H1 (cell line): ENCODE measurements around the gene ADGB.

Source experiments
- ATF2 ChIP-seq: IDR thresholded peaks from 2 replicates; pipeline ENCODE4 v1.6.1; 2012; ENCODE audit warnings: low read length, inconsistent platforms
- CBX5 ChIP-seq: fragments of 300-800, 300-1000 bp; sonication (generic); IDR thresholded peaks from 2 replicates; pipeline ENCODE4 v1.7.1; 2016; ENCODE audit warnings: antibody characterized with exemption, low read length, low read depth
- CEBPB ChIP-seq: IDR thresholded peaks from 2 replicates; pipeline ENCODE4 v1.6.1; 2012; ENCODE audit warnings: low read depth, low read length
- E2F6 ChIP-seq: IDR thresholded peaks from 2 replicates; pipeline ENCODE4 v1.6.1; 2012; ENCODE audit warnings: inconsistent platforms
- JUND ChIP-seq: IDR thresholded peaks from 2 replicates; pipeline ENCODE4 v1.6.1; 2011; ENCODE audit warnings: mild to moderate bottlenecking, improper control_type of control experiment, low read length
- POLR2A ChIP-seq, 2 experiments: IDR thresholded peaks; 1 replicate in 1 of 2; 2 replicates in 1 of 2; pipeline ENCODE4 v1.6.1; 2011; ENCODE audit warnings: low read depth in 2 of 2, low read length in 2 of 2, mild to moderate bottlenecking in 2 of 2; ENCODE audit errors: control extremely low read depth in 1 of 2
- POLR2AphosphoS5 ChIP-seq: IDR thresholded peaks from 2 replicates; pipeline ENCODE4 v1.6.1; 2011; ENCODE audit warnings: low read depth, low read length
- RFX5 ChIP-seq: IDR thresholded peaks from 2 replicates; pipeline ENCODE4 v1.6.1; 2011; ENCODE audit warnings: low read depth, low read length, improper control_type of control experiment, borderline replicate concordance
- TF ChIP-seq, protein P1 (sequence below), 3 experiments: IDR thresholded peaks; 1 replicate in 2 of 3; 2 replicates in 1 of 3; pipeline versions ENCODE4 v1.5.1 to v1.6.1; 2011; ENCODE audit warnings: low read length in 3 of 3, mild to moderate bottlenecking in 3 of 3, inconsistent platforms in 2 of 3, low read depth in 1 of 3, moderate library complexity in 1 of 3; ENCODE audit not compliant: insufficient read depth in 1 of 3; ENCODE audit errors: control extremely low read depth in 1 of 3
- TF ChIP-seq, protein P2 (sequence below): fragments of 300-600 bp; sonication (generic); IDR thresholded peaks from 2 replicates; pipeline ENCODE4 v1.7.1; 2012; ENCODE audit warnings: low read length, moderate library complexity, mild to moderate bottlenecking, inconsistent platforms; ENCODE audit not compliant: insufficient replicate concordance

DNA sequence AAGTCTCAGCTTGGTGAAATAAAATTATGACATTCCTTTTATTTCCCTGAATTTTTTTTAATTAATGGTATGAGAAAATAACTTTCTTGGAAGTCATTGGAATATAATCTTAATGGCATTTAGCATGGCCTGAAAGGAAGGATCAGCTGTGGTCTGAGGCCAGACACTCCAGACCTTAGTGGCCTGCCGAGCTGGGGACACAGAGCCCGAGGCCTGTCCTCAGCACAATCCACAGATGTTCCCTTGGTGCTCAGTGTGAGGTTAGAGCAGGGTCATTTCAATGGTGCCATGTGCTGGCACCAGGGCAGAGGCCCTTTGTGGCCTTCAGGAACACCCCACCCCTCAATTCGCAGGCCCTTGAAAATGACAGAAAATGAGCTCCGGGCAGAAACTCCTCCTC lies 120.6 kb downstream of the ADGB start:
- TF ChIP-seq, protein P1, sequence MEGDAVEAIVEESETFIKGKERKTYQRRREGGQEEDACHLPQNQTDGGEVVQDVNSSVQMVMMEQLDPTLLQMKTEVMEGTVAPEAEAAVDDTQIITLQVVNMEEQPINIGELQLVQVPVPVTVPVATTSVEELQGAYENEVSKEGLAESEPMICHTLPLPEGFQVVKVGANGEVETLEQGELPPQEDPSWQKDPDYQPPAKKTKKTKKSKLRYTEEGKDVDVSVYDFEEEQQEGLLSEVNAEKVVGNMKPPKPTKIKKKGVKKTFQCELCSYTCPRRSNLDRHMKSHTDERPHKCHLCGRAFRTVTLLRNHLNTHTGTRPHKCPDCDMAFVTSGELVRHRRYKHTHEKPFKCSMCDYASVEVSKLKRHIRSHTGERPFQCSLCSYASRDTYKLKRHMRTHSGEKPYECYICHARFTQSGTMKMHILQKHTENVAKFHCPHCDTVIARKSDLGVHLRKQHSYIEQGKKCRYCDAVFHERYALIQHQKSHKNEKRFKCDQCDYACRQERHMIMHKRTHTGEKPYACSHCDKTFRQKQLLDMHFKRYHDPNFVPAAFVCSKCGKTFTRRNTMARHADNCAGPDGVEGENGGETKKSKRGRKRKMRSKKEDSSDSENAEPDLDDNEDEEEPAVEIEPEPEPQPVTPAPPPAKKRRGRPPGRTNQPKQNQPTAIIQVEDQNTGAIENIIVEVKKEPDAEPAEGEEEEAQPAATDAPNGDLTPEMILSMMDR (IDR thresholded peaks at IDR 0.05; ENCODE audit: control extremely low read depth in 1 of 3, insufficient read depth in 1 of 3, low read depth in 1 of 3, low read length in 3 of 3), result no peak
- TF ChIP-seq ATF2, result no peak
- no peak for TF ChIP-seq POLR2AphosphoS5
- TF ChIP-seq POLR2A (IDR thresholded peaks at IDR 0.05; ENCODE audit: control extremely low read depth in 1 of 2, low read depth in 2 of 2, low read length in 2 of 2), result no peak
- TF ChIP-seq JUND, result no peak
- no peak for TF ChIP-seq CBX5
- TF ChIP-seq, protein P2, sequence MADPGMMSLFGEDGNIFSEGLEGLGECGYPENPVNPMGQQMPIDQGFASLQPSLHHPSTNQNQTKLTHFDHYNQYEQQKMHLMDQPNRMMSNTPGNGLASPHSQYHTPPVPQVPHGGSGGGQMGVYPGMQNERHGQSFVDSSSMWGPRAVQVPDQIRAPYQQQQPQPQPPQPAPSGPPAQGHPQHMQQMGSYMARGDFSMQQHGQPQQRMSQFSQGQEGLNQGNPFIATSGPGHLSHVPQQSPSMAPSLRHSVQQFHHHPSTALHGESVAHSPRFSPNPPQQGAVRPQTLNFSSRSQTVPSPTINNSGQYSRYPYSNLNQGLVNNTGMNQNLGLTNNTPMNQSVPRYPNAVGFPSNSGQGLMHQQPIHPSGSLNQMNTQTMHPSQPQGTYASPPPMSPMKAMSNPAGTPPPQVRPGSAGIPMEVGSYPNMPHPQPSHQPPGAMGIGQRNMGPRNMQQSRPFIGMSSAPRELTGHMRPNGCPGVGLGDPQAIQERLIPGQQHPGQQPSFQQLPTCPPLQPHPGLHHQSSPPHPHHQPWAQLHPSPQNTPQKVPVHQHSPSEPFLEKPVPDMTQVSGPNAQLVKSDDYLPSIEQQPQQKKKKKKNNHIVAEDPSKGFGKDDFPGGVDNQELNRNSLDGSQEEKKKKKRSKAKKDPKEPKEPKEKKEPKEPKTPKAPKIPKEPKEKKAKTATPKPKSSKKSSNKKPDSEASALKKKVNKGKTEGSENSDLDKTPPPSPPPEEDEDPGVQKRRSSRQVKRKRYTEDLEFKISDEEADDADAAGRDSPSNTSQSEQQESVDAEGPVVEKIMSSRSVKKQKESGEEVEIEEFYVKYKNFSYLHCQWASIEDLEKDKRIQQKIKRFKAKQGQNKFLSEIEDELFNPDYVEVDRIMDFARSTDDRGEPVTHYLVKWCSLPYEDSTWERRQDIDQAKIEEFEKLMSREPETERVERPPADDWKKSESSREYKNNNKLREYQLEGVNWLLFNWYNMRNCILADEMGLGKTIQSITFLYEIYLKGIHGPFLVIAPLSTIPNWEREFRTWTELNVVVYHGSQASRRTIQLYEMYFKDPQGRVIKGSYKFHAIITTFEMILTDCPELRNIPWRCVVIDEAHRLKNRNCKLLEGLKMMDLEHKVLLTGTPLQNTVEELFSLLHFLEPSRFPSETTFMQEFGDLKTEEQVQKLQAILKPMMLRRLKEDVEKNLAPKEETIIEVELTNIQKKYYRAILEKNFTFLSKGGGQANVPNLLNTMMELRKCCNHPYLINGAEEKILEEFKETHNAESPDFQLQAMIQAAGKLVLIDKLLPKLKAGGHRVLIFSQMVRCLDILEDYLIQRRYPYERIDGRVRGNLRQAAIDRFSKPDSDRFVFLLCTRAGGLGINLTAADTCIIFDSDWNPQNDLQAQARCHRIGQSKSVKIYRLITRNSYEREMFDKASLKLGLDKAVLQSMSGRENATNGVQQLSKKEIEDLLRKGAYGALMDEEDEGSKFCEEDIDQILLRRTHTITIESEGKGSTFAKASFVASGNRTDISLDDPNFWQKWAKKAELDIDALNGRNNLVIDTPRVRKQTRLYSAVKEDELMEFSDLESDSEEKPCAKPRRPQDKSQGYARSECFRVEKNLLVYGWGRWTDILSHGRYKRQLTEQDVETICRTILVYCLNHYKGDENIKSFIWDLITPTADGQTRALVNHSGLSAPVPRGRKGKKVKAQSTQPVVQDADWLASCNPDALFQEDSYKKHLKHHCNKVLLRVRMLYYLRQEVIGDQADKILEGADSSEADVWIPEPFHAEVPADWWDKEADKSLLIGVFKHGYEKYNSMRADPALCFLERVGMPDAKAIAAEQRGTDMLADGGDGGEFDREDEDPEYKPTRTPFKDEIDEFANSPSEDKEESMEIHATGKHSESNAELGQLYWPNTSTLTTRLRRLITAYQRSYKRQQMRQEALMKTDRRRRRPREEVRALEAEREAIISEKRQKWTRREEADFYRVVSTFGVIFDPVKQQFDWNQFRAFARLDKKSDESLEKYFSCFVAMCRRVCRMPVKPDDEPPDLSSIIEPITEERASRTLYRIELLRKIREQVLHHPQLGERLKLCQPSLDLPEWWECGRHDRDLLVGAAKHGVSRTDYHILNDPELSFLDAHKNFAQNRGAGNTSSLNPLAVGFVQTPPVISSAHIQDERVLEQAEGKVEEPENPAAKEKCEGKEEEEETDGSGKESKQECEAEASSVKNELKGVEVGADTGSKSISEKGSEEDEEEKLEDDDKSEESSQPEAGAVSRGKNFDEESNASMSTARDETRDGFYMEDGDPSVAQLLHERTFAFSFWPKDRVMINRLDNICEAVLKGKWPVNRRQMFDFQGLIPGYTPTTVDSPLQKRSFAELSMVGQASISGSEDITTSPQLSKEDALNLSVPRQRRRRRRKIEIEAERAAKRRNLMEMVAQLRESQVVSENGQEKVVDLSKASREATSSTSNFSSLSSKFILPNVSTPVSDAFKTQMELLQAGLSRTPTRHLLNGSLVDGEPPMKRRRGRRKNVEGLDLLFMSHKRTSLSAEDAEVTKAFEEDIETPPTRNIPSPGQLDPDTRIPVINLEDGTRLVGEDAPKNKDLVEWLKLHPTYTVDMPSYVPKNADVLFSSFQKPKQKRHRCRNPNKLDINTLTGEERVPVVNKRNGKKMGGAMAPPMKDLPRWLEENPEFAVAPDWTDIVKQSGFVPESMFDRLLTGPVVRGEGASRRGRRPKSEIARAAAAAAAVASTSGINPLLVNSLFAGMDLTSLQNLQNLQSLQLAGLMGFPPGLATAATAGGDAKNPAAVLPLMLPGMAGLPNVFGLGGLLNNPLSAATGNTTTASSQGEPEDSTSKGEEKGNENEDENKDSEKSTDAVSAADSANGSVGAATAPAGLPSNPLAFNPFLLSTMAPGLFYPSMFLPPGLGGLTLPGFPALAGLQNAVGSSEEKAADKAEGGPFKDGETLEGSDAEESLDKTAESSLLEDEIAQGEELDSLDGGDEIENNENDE, result no peak
- no peak for TF ChIP-seq E2F6
- TF ChIP-seq RFX5, result no peak
- TF ChIP-seq CEBPB, result no peak
